GOT3 (cell line): ENCODE results near the gene ASCL2.
"Not testable (repeated sequence)": the region's sequence is repeated elsewhere in the genome, so short reads cannot be mapped to it uniquely, and the experiment has no call there.

Experiments
- DNase-seq: peaks from one replicate; lab custom pipeline; 2025; ENCODE audit warnings: mixed read lengths; lab: John Stamatoyannopoulos, UW

The ASCL2 gene

GRCh38 chr11:2297623-2298030, 27.2 kb upstream of the ASCL2 start:
- DNase-seq, result no peak

GRCh38 chr11:2296913-2297622, 26.7 kb upstream of the ASCL2 start:
- DNase-seq, result no peak

DNA sequence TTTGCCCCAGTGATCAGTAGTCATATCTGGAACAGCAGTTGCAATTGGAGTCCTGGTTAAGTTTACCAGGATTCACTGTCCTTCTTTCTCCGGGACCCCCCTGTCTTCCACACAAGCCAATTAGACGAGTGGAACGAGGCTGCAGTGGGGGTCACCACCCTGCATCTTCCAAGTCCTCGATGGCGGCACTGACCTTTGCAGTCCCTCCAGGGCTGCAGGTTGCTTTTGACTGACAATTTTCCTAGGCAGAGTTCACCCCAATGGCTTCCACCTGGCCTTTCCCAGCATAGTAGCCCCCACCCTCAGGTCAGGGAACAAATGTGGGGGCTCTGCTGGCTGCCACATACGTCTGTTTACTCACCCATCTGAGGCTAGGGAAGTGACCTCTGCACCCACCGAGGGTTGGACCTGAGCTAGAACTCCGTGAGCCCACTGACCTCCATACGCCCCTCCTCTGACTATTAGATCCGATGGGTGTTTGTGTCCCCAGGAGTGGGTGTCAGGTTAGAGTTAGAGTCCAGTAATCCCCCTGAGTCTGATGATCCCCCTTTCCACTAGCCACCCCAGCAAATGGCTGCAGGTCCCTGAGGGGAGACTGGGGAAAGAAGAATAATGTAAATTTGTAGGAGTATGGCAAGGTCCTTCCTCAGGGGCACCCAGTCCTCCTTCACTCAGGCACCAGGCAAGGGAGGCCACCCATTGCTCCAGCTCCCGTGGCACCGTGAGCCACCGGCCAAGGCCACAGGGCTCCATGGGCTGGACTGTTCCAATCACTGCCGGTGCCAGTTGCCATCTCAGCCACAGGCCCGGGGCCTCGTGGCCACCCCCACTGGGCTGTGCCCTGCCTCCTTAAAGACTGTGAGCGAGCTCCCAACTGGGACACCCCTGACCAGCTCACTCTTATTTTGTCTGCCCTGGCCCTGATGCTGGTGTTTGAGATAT, 25.9 kb upstream of the ASCL2 start:
- no peak for DNase-seq

DNA sequence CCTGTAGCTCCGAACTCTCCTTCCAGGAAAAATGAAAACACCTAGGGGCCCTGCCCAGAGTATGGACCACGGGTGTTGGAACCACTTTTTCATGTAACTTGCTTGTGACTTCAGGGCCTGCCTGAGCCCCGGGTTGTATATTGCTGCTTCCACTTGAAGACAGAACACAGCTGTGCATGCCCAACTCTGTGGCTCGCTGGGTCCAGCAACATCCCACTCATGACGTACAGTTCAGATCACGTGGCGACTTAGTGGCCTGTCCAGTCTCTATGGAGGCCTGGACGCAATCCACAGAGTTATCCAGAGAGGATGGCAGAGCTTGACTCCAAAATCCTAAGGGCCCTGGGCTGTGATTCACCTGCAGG, 24.5 kb upstream of the ASCL2 start:
- no peak for DNase-seq

DNA sequence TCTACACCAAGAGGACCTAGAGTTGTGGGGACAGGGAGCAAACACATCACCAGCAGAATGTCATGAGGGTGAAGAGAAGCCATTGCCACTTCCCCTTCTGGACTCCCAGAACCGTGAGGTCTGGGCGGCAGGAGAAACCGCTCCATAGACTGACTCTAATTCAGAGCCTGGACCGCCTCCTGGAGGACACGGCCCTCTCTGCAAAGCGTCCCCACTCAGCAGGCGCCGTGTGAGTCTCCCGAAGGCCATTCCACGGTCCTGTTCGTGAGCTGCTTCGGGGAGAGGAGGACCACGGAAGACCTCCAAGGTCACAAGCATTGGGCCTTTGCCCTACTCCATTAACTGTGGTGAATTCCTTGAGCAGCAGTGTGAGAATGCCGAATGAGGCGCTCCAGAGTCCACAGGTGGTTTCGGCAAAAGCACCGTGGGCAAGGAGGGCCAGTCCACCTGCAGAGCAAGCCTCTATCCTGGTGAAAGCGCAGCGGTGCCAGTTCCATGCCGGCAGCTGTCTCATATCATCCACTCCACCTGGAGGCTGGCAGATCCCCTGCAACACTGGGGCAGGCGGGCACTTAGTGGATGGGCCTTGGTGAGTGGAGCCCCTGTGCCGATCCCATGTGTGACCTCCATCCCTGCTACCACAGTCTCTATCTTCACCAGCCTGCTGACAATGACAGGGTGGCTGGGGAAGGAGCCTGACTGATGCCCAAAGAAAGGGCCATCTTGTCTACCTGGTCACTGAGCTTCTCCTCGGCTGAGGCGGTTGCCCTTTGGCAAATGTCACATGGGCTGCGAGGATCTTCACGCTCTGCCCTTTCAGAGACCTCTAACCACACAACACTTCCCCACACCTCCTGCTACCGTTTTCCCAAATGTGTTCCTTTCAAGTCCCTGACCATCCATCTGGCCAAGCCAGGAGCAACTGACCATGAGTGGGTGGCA, 23.9 kb upstream of the ASCL2 start:
- DNase-seq, result no peak

- DNase-seq, result no peak
Measured at GRCh38 chr11:2293531-2293971, 23.2 kb upstream of the ASCL2 start.

GRCh38 chr11:2290351-2290841, 20.0 kb upstream of the ASCL2 start:
- no peak for DNase-seq

GRCh38 chr11:2289859-2290258, 19.5 kb upstream of the ASCL2 start:
- no peak for DNase-seq

DNA sequence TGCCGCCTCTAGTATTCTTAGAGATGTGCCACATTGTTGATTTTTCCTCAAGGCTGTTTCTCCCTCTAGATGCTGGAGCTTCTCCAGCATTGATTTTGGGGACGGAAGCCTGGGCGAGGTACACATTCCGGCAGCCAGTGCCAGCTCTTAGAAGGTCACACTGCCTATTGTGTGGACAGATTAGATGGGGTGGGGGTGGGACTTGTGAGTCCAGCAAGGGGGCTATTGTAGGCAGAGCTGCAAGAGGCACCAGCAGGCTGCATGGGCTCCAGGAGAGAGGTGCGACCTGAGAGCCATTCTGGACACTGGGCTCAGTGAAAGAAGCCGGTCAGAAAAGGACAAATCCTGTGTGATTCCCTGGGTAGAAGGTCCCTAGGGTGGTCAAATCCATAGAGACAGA, 19.0 kb upstream of the ASCL2 start:
- no peak for DNase-seq

- DNase-seq, result no peak
Measured at GRCh38 chr11:2287091-2287490, 16.7 kb upstream of the ASCL2 start.

DNA sequence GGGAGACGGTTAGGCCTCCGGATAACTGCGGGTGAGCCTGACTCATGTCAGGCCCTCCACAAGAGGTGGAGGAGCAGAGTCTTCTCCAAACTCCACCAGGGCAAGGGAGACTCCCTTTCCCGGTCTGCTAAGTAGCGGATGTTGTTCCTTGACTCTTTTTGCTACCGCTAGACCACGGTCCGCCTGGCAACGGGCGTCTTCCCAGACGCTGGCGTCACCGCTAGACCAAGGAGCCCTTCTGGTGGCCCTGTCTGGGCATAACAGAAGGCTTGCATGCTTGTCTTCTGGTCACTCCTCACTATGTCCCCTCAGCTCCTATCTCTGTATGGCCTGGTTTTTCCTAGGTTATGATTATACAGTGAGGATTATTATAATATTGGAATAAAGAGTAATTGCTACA, 16.0 kb upstream of the ASCL2 start:
- DNase-seq, result not testable (repeated sequence)

DNA sequence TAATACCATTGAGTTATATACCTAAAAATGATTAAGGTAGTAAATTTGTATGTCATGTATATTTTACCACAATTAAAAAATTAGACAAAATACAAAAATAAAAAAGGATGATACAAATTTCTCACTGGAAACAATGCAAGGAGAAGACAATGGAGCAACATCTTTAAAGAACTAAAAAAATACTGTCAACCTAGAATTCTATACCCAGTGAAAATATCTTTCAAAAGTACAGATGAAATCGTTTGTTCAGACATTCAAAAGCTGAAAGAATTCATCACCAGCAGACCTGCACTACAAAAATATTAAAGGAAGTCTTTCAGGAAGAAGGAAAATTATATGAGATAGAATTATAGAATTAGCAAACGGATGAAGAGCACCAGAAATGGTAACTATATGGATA, 9.8 kb upstream of the ASCL2 start:
- DNase-seq, result no peak

DNA sequence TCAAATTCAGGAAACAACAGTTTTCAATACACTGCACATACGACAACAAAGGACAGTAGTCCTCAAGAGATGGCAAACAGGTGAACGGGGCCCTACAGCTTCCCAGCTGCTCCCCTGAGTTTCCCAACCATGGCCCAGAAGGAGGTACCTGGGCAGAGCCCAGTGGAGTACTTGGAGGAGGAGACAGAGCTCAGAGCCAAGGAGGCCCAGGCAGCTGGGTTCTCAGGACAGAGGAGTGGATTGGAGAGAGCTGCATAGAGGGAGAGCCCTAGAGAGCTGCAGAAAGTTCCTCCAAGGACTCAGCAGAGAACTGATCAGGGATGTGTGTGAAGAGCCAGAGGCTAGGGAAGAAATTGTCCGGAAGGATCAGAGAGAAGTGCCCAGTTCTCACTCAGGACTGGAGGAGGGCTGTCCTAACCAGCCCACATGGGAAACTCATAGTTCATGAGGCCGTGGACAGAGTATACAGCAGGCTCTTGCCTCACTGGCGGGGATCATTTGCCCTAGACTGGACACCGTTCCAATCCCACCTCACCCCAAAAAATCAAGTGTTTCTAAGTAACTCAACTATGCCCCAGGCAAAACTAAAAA, 7.6 kb upstream of the ASCL2 start:
- no peak for DNase-seq

DNA sequence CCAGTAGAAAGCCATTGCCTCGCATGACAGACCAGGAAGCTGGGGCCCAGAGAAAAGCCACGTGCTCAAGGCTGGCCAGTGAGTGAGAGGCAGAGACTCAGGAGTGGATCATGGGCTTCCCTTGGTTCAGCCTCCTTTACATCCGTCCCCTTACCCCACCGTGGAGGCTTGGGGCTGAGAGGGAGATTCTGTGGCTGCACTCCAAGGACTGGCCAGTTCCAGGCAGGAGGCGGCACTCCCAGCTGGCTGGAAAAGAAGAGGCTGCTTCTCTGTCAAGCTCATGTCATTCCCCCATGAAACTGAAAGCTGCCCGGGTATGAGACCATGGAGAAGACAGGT, 6.6 kb upstream of the ASCL2 start:
- no peak for DNase-seq

DNA sequence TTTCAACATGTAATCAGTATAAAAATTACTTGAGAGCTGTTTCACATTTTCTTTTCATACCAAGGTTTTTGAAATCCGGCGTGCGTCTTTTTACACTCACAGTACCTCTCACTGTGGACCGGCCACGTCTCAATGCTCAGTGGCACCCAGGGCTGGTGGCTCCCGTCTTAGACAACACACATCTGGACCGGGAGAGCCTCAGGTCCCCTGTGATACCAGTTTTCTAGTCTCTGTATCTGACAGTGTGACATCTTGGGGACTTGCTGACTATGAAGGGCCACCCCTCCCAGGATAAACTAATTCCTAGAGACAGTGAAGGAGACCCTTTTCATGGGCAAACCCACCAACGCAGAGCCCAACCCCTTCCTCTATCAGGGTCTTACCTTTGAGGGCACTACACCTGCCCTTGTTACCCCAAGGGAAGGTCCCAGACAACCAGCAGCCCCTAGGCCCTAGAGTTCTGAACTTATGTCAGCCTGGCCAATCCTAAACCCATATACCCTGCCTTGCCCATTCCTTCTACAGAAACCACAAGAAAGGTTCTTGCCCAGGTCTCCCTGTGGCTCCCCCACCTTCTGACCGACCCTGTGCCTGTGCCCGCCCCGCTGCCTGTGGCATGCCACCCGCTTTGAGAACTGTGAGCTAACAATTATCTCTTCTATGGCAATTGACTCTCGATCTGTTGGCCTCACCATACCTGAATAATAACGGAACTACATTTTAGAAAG, 6.1 kb upstream of the ASCL2 start:
- no peak for DNase-seq

GRCh38 chr11:2275334-2276279, 5.2 kb upstream of the ASCL2 start:
- DNase-seq, result no peak

- DNase-seq, result no peak
Measured at GRCh38 chr11:2273771-2274170, 3.4 kb upstream of the ASCL2 start.

DNA sequence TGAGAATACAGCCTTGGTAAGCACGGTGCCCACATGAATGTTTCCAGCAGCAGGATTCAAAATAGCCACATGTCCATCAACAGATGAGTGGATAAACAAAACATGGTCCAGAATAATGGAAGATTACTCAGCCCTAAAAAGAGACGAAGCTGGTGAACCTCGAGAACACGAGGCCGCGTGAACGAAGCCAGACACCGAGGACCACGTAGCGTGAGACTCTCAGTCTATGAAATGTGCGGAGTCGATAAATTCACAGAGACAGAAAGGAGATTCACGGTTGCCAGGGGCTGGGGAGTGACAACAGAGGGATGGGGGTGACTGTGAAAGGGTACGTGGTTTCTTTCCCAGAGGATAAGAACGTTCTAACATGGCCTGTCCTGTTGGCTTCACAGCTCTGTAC, 2.9 kb upstream of the ASCL2 start:
- no peak for DNase-seq

- no peak for DNase-seq
Measured at GRCh38 chr11:2272946-2273280, 2.5 kb upstream of the ASCL2 start.
